Measurements from ENCODE around the gene PTGR1. TPM values are rescaled to one million over a fixed set of nuclear protein-coding genes. Genes with fewer than 3 reads are reported as not detected.

Gene PTGR1
- total RNA-seq, 1 experiment from 2014 or later = 41.6 TPM

DNA sequence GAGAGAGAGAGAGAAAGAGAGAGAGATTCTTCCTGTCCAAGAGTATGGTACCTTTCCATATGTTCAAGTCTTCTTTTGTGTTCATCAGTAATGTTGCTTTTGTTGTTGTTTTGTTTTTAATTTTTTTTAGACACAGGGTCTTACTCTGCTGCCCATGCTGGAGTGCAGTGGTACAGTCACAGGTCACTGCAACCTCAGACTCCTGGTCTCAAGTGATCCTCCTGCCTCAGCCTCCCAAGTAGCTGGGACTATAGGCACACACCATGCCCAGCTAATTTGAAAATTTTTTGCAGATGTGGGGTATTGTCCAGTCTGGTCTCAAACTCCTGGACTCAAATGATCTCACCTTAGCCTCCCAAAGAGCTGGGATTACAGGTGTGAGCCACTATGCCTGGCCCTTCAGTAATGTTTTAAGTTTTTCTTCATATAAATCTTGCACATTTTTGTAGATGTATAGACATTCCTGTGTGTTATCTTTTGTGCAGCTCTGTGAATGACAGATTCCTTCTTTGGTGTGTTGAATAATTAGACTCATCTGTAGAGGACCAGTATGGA lies 38.2 kb downstream of the PTGR1 start (continued):
- TF ChIP-seq NFYB (CRISPR knock-in tag; conservative IDR thresholded peaks at IDR 0.05; ENCODE audit: low read depth) (no peak), TP53 (CRISPR knock-in tag; IDR thresholded peaks at IDR 0.05) (no peak), MYBL2 (CRISPR knock-in tag; IDR thresholded peaks at IDR 0.05) (no peak), IRF2 (CRISPR knock-in tag; IDR thresholded peaks at IDR 0.05; ENCODE audit: borderline replicate concordance, low read depth) (no peak), HMGA2 (CRISPR knock-in tag; IDR thresholded peaks at IDR 0.05) (no peak), GABPB1 (CRISPR knock-in tag; IDR thresholded peaks at IDR 0.05) (no peak)
- TF ChIP-seq, protein P1, sequence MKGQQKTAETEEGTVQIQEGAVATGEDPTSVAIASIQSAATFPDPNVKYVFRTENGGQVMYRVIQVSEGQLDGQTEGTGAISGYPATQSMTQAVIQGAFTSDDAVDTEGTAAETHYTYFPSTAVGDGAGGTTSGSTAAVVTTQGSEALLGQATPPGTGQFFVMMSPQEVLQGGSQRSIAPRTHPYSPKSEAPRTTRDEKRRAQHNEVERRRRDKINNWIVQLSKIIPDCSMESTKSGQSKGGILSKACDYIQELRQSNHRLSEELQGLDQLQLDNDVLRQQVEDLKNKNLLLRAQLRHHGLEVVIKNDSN (CRISPR knock-in tag; IDR thresholded peaks at IDR 0.05) = no peak

- ChIA-PET POLR2A (interaction anchor here (0.6 kb wide), 1 partner anchor 197 kb away, joined by 4 read pairs; no protein-coding TSS in a partner anchor), CTCF (no interaction called here)
- H3K9me3 Mint-ChIP-seq = peaks cover 45% of the 10 kb centered on the region
- ATAC-seq (peak; percentile 42), DNase-seq (ENCODE audit: low spot score) (no peak)
- H3K27me3 Mint-ChIP-seq (ENCODE audit: low read depth) = no peaks in the 10 kb centered on the region
- H3K36me3 Mint-ChIP-seq = peaks cover 65% of the 10 kb centered on the region
- no peak overlapping the region for H3K27ac Mint-ChIP-seq
- H3K4me1 Mint-ChIP-seq = no peaks in the 10 kb centered on the region
- no peak for TF ChIP-seq OVOL2 (CRISPR knock-in tag; IDR thresholded peaks at IDR 0.05; ENCODE audit: borderline replicate concordance)
- TF ChIP-seq CDX4 (CRISPR knock-in tag; IDR thresholded peaks at IDR 0.05; ENCODE audit: borderline replicate concordance) = no peak
- TF ChIP-seq JAZF1 (CRISPR knock-in tag; IDR thresholded peaks at IDR 0.05) = no peak
- TF ChIP-seq E2F5 (CRISPR knock-in tag; IDR thresholded peaks at IDR 0.05) = no peak
- TF ChIP-seq, protein P2, sequence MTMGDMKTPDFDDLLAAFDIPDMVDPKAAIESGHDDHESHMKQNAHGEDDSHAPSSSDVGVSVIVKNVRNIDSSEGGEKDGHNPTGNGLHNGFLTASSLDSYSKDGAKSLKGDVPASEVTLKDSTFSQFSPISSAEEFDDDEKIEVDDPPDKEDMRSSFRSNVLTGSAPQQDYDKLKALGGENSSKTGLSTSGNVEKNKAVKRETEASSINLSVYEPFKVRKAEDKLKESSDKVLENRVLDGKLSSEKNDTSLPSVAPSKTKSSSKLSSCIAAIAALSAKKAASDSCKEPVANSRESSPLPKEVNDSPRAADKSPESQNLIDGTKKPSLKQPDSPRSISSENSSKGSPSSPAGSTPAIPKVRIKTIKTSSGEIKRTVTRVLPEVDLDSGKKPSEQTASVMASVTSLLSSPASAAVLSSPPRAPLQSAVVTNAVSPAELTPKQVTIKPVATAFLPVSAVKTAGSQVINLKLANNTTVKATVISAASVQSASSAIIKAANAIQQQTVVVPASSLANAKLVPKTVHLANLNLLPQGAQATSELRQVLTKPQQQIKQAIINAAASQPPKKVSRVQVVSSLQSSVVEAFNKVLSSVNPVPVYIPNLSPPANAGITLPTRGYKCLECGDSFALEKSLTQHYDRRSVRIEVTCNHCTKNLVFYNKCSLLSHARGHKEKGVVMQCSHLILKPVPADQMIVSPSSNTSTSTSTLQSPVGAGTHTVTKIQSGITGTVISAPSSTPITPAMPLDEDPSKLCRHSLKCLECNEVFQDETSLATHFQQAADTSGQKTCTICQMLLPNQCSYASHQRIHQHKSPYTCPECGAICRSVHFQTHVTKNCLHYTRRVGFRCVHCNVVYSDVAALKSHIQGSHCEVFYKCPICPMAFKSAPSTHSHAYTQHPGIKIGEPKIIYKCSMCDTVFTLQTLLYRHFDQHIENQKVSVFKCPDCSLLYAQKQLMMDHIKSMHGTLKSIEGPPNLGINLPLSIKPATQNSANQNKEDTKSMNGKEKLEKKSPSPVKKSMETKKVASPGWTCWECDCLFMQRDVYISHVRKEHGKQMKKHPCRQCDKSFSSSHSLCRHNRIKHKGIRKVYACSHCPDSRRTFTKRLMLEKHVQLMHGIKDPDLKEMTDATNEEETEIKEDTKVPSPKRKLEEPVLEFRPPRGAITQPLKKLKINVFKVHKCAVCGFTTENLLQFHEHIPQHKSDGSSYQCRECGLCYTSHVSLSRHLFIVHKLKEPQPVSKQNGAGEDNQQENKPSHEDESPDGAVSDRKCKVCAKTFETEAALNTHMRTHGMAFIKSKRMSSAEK (CRISPR knock-in tag; IDR thresholded peaks at IDR 0.05; ENCODE audit: borderline replicate concordance) = no peak
- no peak for TF ChIP-seq ATF6 (CRISPR knock-in tag; IDR thresholded peaks at IDR 0.05)
- no peak for TF ChIP-seq MYBL2 (CRISPR knock-in tag; IDR thresholded peaks at IDR 0.05)
- TF ChIP-seq ZNF121 (CRISPR knock-in tag; IDR thresholded peaks at IDR 0.05) = no peak
- no peak for TF ChIP-seq RORB (CRISPR knock-in tag; IDR thresholded peaks at IDR 0.05)
- no peak for TF ChIP-seq ZNF671 (CRISPR knock-in tag; IDR thresholded peaks at IDR 0.05)
- no peak for TF ChIP-seq ETV6 (CRISPR knock-in tag; IDR thresholded peaks at IDR 0.05)
- no peak for TF ChIP-seq ELF4 (CRISPR knock-in tag; IDR thresholded peaks at IDR 0.05; ENCODE audit: low read depth)
- TF ChIP-seq, protein P3, sequence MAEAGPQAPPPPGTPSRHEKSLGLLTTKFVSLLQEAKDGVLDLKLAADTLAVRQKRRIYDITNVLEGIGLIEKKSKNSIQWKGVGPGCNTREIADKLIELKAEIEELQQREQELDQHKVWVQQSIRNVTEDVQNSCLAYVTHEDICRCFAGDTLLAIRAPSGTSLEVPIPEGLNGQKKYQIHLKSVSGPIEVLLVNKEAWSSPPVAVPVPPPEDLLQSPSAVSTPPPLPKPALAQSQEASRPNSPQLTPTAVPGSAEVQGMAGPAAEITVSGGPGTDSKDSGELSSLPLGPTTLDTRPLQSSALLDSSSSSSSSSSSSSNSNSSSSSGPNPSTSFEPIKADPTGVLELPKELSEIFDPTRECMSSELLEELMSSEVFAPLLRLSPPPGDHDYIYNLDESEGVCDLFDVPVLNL (CRISPR knock-in tag; IDR thresholded peaks at IDR 0.05; ENCODE audit: borderline replicate concordance, low read depth) = no peak
- no peak for TF ChIP-seq HMGXB4 (CRISPR knock-in tag; IDR thresholded peaks at IDR 0.05)
- TF ChIP-seq, protein P4, sequence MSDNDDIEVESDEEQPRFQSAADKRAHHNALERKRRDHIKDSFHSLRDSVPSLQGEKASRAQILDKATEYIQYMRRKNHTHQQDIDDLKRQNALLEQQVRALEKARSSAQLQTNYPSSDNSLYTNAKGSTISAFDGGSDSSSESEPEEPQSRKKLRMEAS (CRISPR knock-in tag; IDR thresholded peaks at IDR 0.05) = no peak
- TF ChIP-seq ESRRA (CRISPR knock-in tag; IDR thresholded peaks at IDR 0.05; ENCODE audit: borderline replicate concordance) = no peak
- no peak for TF ChIP-seq GTF2I (CRISPR knock-in tag; conservative IDR thresholded peaks at IDR 0.05)
- H3K4me3 Mint-ChIP-seq = no peak overlapping the region
Measured at GRCh38 chr9:111559000-111559610, 40.3 kb downstream of the PTGR1 start.

Measured in WTC11 (cell line).